Common myeloid progenitor, CD34-positive (primary cell): ENCODE results near the gene CGB5.
"Not testable (repeated sequence)": the region's sequence is repeated elsewhere in the genome, so short reads cannot be mapped to it uniquely, and the experiment has no call there.

ENCODE experiments used
- CTCF ChIA-PET: fragments of 350-600 bp; sonication (Branson Sonifier 250); formaldehyde crosslinking; loops from one replicate; lab custom pipeline; 2021; ENCODE audit warnings: antibody characterized with exemption; lab: Charles Lee
- POLR2A ChIA-PET: fragments of 350-600 bp; sonication (Branson Sonifier 250); formaldehyde crosslinking; loops from one replicate; lab custom pipeline; 2021; ENCODE audit warnings: antibody characterized with exemption; lab: Charles Lee
- DNase-seq, 3 donors: peaks; one replicate each; pipeline versions ENCODE4 v3.0.0 to v3.0.0-alpha.2; 2013
- H3K27ac ChIP-seq, 2 experiments: 1 replicate in 1 of 2; 2 replicates in 1 of 2; pipeline ENCODE4 v1.7.0; 2013; ENCODE audit warnings: inconsistent platforms in 2 of 2, low read length in 2 of 2, mild to moderate bottlenecking in 2 of 2, low read depth in 1 of 2, moderate library complexity in 1 of 2; ENCODE audit not compliant: severe bottlenecking in 2 of 2, insufficient read depth in 1 of 2, poor library complexity in 1 of 2
- H3K27me3 ChIP-seq, 5 experiments: replicated peaks in 2 of 5; 1 replicate in 3 of 5; 2 replicates in 2 of 5; pipeline versions ENCODE4 v1.6.1 to v1.7.0; 2013; ENCODE audit warnings: low read length in 4 of 5, mild to moderate bottlenecking in 2 of 5, moderate library complexity in 2 of 5, inconsistent platforms in 1 of 5; ENCODE audit not compliant: insufficient read depth in 5 of 5, control insufficient read depth in 4 of 5
- H3K36me3 ChIP-seq, 4 experiments: 1 replicate in 2 of 4; 2 replicates in 2 of 4; pipeline versions ENCODE4 v1.6.1 to v1.7.0; 2013; ENCODE audit warnings: low read length in 3 of 4, control low read depth in 1 of 4, mild to moderate bottlenecking in 1 of 4; ENCODE audit not compliant: control insufficient read depth in 4 of 4, insufficient read depth in 4 of 4
- H3K4me1 ChIP-seq, 4 experiments: 1 replicate in 3 of 4; 2 replicates in 1 of 4; pipeline versions ENCODE4 v1.6.1 to v1.7.1; 2013; ENCODE audit warnings: low read length in 3 of 4, mild to moderate bottlenecking in 3 of 4, control low read depth in 1 of 4, inconsistent platforms in 1 of 4, moderate library complexity in 1 of 4; ENCODE audit not compliant: control insufficient read depth in 4 of 4, insufficient read depth in 4 of 4; ENCODE audit errors: control extremely low read depth in 1 of 4
- H3K4me3 ChIP-seq, 7 experiments: 1 replicate in 4 of 7; 2 replicates in 3 of 7; pipeline versions ENCODE4 v1.5.1 to v1.7.0; 2013; ENCODE audit warnings: mild to moderate bottlenecking in 7 of 7, low read length in 6 of 7, moderate library complexity in 6 of 7, inconsistent platforms in 2 of 7, low read depth in 2 of 7, control low read depth in 1 of 7; ENCODE audit not compliant: insufficient read depth in 4 of 7, control insufficient read depth in 1 of 7; ENCODE audit errors: extremely low read depth in 1 of 7
- H3K9me3 ChIP-seq, 5 experiments: 1 replicate in 4 of 5; 2 replicates in 1 of 5; pipeline versions ENCODE4 v1.6.1 to v1.7.1; 2013; ENCODE audit warnings: low read length in 4 of 5, mild to moderate bottlenecking in 2 of 5, inconsistent platforms in 1 of 5, low read depth in 1 of 5, moderate library complexity in 1 of 5; ENCODE audit not compliant: control insufficient read depth in 4 of 5, insufficient read depth in 2 of 5; ENCODE audit errors: control extremely low read depth in 1 of 5
- WGBS: methylation state at CpG from one replicate; pipeline ENCODE4 v1.1.5; 2013; ENCODE audit not compliant: insufficient coverage; 5-methylcytosine and 5-hydroxymethylcytosine counted together

CGB5 gene

GRCh38 chr19:49056902-49057596 is 13.4 kb downstream of the CGB5 start:
- ChIA-PET CTCF (interaction anchor here (0.6 to 1.5 kb wide), 2 partner anchors 16 to 124 kb away, joined by 3 read pairs; no protein-coding TSS in a partner anchor), POLR2A (interaction anchor here (0.6 kb wide), 1 partner anchor 47 kb away, joined by 6 read pairs; no protein-coding TSS in a partner anchor)
- H3K27ac ChIP-seq, H3K9me3 ChIP-seq, H3K36me3 ChIP-seq, DNase-seq: not testable (repeated sequence)
- Histone ChIP-seq H3K4me1 (peaks cover 0 to 25% (median 19%) of the 10 kb centered on the region in 4 experiments), H3K4me3 (peak overlapping the region in 6 of 7 experiments; percentile 33 to 74 (median 56)), H3K27me3 (peaks cover 0 to 67% (median 16%) of the 10 kb centered on the region in 5 experiments)
- 2% methylated on average over 24 of the region's 34 CpGs for WGBS

GRCh38 chr19:49057636-49058234 is 14.1 kb downstream of the CGB5 start, which contains the start of gene CGB7:
TSS of gene CGB7 (minus strand) at chr19:49057749. CDS start at chr19:49055375, 2,374 bp downstream.
- ChIA-PET CTCF (interaction anchor here (1.5 kb wide), 1 partner anchor 16 kb away, joined by 3 read pairs; no protein-coding TSS in a partner anchor), POLR2A (interaction anchor here (0.6 kb wide), 1 partner anchor 48 kb away, joined by 6 read pairs; no protein-coding TSS in a partner anchor)
- 4% methylated on average over 32 of the region's 38 CpGs for WGBS
- Histone ChIP-seq H3K36me3 (no peaks in the 10 kb centered on the region), H3K4me1 (peaks cover 0 to 25% (median 19%) of the 10 kb centered on the region in 4 experiments), H3K27ac (no peak within 1 kb of the TSS), H3K9me3 (no peaks in the 10 kb centered on the region), H3K27me3 (peaks cover 0 to 73% (median 16%) of the 10 kb centered on the region in 5 experiments), H3K4me3 (peak within 1 kb of the TSS in 6 of 7 experiments; percentile 33 to 74 (median 56))
- DNase-seq, result peak in 1 of 3 donors; percentile 29

GRCh38 chr19:49058562-49058961 is 14.9 kb downstream of the CGB5 start:
- Histone ChIP-seq H3K4me3 (no peak overlapping the region), H3K9me3 (no peaks in the 10 kb centered on the region), H3K4me1 (peaks cover 0 to 25% (median 19%) of the 10 kb centered on the region in 4 experiments), H3K27ac (no peak overlapping the region), H3K27me3 (peaks cover 0 to 81% (median 18%) of the 10 kb centered on the region in 5 experiments), H3K36me3 (no peaks in the 10 kb centered on the region)
- WGBS, result 47% methylated on average over 9 of the region's 10 CpGs
- ChIA-PET POLR2A (no interaction called here), CTCF (interaction anchor here (0.6 to 1.5 kb wide), 2 partner anchors 50 to 58 kb away, joined by 3 to 4 read pairs; no protein-coding TSS in a partner anchor)
- DNase-seq, result peak in 2 of 3 donors; percentile 33 to 35

DNA sequence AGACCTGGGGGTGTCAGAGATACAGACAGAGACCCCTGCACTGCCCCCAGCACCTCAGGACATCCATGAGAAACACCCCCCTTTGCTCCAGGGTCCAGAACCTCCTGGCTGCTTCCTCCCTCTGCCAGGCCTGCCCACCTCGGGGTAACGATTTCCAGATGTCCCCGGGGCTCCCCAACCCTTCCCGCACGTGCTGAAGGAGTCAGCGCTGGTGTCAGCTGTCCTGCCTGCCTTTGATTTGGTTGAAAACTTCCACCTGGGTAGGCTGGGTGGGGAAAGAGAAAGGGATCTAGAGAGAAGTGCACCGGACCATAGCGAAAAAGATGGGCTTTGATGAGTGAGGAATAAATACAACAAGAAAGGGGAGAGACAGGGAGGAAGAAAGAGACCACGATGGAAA is 15.4 kb downstream of the CGB5 start:
- WGBS, result 80% methylated on average over 6 of the region's 9 CpGs
- CTCF ChIA-PET, result interaction anchor here (1.1 to 1.5 kb wide), 2 partner anchors 50 to 128 kb away, joined by 3 to 4 read pairs; no protein-coding TSS in a partner anchor
- H3K4me1 ChIP-seq, result peaks cover 0 to 25% (median 19%) of the 10 kb centered on the region in 4 experiments
- H3K36me3 ChIP-seq, result no peaks in the 10 kb centered on the region
- H3K4me3 ChIP-seq, result no peak overlapping the region
- H3K27ac ChIP-seq, result no peak overlapping the region
- no peak for DNase-seq
- POLR2A ChIA-PET, result no interaction called here
- peaks cover 0 to 86% (median 21%) of the 10 kb centered on the region in 5 experiments for H3K27me3 ChIP-seq
- H3K9me3 ChIP-seq, result no peaks in the 10 kb centered on the region

DNA sequence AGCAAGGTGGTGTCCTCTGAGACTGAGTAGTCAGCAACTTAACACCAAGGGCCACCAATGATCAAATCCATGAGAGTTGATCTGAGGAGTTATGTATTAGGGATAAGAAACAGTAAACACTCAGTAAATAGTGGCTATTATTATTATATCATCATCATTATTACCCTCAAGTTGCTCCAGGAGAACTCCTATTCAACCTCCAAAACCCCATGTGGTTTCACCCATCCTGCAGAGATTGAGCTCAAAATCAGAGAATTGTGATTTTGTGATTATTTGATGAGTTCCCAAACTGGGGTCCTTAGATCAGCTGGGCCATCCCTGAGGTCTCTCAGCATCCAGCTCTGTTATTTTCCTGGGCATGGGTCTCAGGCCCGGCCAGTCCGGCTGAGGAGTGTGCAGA is 17.4 kb downstream of the CGB5 start:
- Histone ChIP-seq H3K27ac (no peak overlapping the region), H3K27me3 (peaks cover 0 to 96% (median 23%) of the 10 kb centered on the region in 5 experiments), H3K36me3 (no peaks in the 10 kb centered on the region), H3K4me3 (no peak overlapping the region), H3K4me1 (peaks cover 0 to 24% (median 17%) of the 10 kb centered on the region in 4 experiments), H3K9me3 (no peaks in the 10 kb centered on the region)
- DNase-seq, result no peak
- ChIA-PET CTCF (interaction anchor here (0.9 to 1.5 kb wide), 3 partner anchors 8 to 44 kb away, joined by 3 to 4 read pairs (median 3); no protein-coding TSS in a partner anchor), POLR2A (no interaction called here)
- 90% methylated on average over 2 of the region's 2 CpGs for WGBS

GRCh38 chr19:49061445-49061844 is 17.8 kb downstream of the CGB5 start:
- no peak overlapping the region for H3K27ac ChIP-seq
- no peak overlapping the region for H3K4me3 ChIP-seq
- POLR2A ChIA-PET, result no interaction called here
- no peaks in the 10 kb centered on the region for H3K9me3 ChIP-seq
- peak in 1 of 3 donors; percentile 25 for DNase-seq
- no peaks in the 10 kb centered on the region for H3K36me3 ChIP-seq
- 43% methylated on average over 22 of the region's 25 CpGs for WGBS
- CTCF ChIA-PET, result interaction anchor here (1.5 kb wide), 1 partner anchor 8 kb away, joined by 4 read pairs; no protein-coding TSS in a partner anchor
- peaks cover 0 to 96% (median 25%) of the 10 kb centered on the region in 5 experiments for H3K27me3 ChIP-seq
- H3K4me1 ChIP-seq, result peaks cover 0 to 20% (median 13%) of the 10 kb centered on the region in 4 experiments
